Right kidney (tissue), 1 donor: ENCODE data around the gene SLC26A1.

ENCODE experiments used
- DNase-seq: peaks from one replicate; pipeline ENCODE4 v3.0.0-alpha.2; 2016

SLC26A1 gene

GRCh38 chr4:964346-965025 is 28.7 kb downstream of the SLC26A1 start:
- no peak for DNase-seq

GRCh38 chr4:963276-964225 is 29.7 kb downstream of the SLC26A1 start:
- peak; percentile 4 for DNase-seq

GRCh38 chr4:962231-963208 is 30.7 kb downstream of the SLC26A1 start:
- peak; percentile 1 for DNase-seq

- peak; percentile 1 for DNase-seq
These were observed 31.6 kb downstream of the SLC26A1 start for GRCh38 chr4:961351-962230.

- DNase-seq = no peak
These were observed 32.4 kb downstream of the SLC26A1 start for GRCh38 chr4:960636-961350.

- no peak for DNase-seq
These were observed 33.0 kb downstream of the SLC26A1 start for GRCh38 chr4:960140-960635.

GRCh38 chr4:959338-960139 is 33.7 kb downstream of the SLC26A1 start:
- no peak for DNase-seq

- DNase-seq = no peak
These were observed 34.4 kb downstream of the SLC26A1 start for GRCh38 chr4:958696-959337.

GRCh38 chr4:958314-958665 is 34.9 kb downstream of the SLC26A1 start:
- no peak for DNase-seq

- DNase-seq = no peak
These were observed 35.5 kb downstream of the SLC26A1 start for GRCh38 chr4:957581-958313.

- DNase-seq = no peak
These were observed 36.0 kb downstream of the SLC26A1 start for GRCh38 chr4:957231-957580.

- no peak for DNase-seq
These were observed 36.5 kb downstream of the SLC26A1 start for GRCh38 chr4:956531-957230.

- no peak for DNase-seq
These were observed 37.2 kb downstream of the SLC26A1 start for GRCh38 chr4:955931-956381.

- DNase-seq = no peak
These were observed 37.9 kb downstream of the SLC26A1 start for GRCh38 chr4:955161-955921.

- no peak for DNase-seq
These were observed 38.8 kb downstream of the SLC26A1 start for GRCh38 chr4:954211-955020.

- no peak for DNase-seq
These were observed 39.7 kb downstream of the SLC26A1 start for GRCh38 chr4:953574-953915.
